ENCODE results near the gene PAPLN.

The PAPLN gene

DNA sequence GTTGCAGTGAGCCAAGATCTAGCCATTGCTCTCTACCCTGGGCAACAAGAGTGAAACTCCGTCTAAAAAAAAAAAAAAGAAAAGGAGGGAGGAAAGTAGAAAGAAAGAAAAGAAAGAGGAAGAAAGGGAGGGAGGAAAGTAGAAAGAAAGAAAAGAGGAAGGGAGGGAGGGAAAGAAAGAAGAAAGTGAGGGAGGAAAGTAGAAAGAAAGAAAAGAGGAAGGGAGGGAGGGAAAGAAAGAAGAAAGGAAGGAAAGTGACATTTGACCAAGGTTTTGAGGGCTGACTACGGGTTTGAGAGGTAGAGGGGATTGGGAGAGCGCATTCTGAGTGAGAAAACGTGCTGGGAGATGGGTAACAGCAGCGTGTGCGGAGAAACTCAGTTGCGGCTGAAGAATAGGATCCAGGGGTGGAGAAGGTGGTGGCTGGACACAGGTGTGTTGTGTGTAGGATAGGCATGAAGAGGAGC is 521 bp upstream of the PAPLN start:
- TF ChIP-seq CTCF (conservative IDR thresholded peaks at IDR 0.05): no peak
- H3K27ac ChIP-seq: no peak overlapping the region

DNA sequence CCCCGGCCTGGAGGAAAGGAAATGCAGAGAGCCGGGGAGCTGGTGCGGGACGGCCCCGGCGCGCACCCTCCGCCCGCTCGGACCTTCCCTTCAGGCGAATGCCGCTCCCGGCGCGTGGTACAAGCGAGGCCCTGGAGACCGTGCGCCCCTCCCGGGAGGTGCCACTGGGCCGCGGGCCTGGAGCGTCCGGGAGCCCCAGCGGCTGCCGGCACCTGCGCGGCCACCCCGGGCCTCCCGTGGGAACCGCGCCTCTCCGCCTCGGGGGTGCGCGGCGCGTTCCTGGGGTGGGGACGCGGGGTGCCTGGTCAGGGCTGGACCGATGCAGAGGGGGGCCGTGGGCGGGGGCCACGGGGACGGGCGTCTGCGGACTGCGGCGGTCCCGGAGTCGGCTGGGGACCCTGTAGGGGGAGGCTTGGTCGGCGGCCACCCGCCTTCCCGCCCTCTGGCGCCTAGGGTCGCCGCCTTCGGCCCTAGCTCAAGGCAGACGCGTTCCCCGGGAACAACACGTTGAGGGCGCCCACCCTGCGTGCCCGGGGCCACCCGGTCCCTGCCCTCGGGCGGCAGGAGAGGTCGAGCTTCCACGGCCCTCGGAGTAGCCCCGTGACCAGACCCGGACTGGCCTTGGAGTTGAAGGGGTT is 599 bp downstream of the PAPLN start:
- TF ChIP-seq CTCF (conservative IDR thresholded peaks at IDR 0.05): no peak
- peak overlapping the region; percentile 25; the same call in 1 of the 2 replicates for H3K27ac ChIP-seq

- TF ChIP-seq CTCF (conservative IDR thresholded peaks at IDR 0.05): no peak
- no peak overlapping the region; the same call in 1 of the 2 replicates for H3K27ac ChIP-seq
Observed at GRCh38 chr14:73238424-73238852, 1.1 kb downstream of the PAPLN start.

DNA sequence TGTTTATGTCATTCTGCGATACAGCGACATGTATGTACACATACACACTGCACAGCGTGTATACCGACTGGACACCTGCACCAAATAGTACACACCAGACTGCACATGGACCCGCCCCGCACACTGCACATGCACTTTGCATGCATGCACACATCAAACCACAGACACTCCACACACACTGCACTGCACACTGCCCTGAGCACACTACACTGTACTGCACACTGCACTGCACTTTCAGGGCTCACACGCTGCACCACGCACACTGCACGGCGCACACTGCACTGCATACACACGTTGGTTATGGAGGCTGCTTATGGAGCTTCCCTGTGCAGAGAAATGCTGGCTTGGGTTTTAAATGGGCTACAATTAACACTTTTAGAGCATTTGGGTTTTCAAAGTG is 1.6 kb downstream of the PAPLN start:
- TF ChIP-seq CTCF (conservative IDR thresholded peaks at IDR 0.05): no peak
- H3K27ac ChIP-seq: no peak overlapping the region

GRCh38 chr14:73239393-73240241 is 2.3 kb downstream of the PAPLN start:
- 0 out of 2 replicates have a peak, but pooled peaks have one; percentile 5 for TF ChIP-seq CTCF (conservative IDR thresholded peaks at IDR 0.05)
- no peak overlapping the region for H3K27ac ChIP-seq

DNA sequence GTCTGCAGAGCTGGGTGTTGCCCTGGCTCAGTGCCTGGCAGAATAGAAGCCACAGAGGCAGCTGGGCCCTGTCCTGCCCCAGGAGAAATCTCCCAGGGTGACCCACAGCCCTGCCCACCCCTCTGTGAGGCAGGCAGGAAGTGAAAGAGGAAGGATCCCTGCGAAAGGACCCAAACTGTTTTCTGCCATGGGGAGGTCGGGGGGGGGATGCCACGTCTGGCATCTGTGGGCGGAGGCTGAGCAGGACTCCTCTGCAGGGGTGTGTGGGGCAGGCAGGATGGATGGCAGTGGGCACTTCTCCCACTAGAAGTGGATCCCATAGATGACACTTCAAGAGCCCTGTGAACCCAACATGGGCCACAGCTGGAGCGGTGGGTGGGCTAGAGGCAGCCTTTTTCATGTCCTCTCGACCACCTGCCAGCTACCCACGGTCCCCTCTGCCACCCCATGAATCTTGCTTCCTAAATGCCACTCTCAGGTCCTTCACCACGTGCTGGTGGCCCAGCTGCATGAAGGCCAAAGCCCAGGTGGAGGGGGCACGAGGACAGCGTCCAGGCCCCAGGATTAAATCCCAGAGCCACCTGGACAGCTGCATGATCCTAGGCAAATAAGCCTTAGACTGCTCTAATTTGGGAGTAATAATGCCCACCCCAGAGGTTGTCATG is 3.6 kb downstream of the PAPLN start:
- no peak for TF ChIP-seq CTCF (conservative IDR thresholded peaks at IDR 0.05)
- no peak overlapping the region for H3K27ac ChIP-seq
